ENCODE measurements around the gene HACE1. TPM values are rescaled to one million over a fixed set of nuclear protein-coding genes. Genes with fewer than 3 reads are reported as not detected.

The HACE1 gene
- total RNA-seq, 1 donor from 2014 or later: 18.2 TPM

DNA sequence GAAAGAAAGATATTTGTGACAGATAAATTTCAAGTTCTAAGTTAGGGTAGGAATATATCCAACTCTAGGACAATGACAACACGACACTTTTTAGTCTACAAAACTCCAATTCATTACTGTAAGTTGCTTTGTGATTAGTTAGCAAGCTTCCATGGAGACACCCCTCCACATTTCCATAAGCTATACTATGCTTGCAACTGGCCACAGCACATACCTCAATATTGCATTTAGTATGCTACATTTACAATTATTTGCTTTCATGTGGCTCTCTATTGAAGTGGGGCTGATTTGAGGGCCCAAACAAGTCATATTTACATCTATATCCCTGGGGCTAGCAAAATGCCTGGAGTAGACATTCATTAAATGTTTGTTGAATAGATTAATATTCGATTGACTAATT is 129.3 kb downstream of the HACE1 start:
- Mint-ChIP-seq H3K27ac (ENCODE audit: unreplicated experiment) (no peak overlapping the region), H3K4me1 (ENCODE audit: low read depth) (peaks cover 5% of the 10 kb centered on the region), H3K9me3 (ENCODE audit: low read depth) (peaks cover 4% of the 10 kb centered on the region), H3K27me3 (ENCODE audit: low read depth) (no peaks in the 10 kb centered on the region), H3K36me3 (ENCODE audit: low read depth) (peaks cover 6% of the 10 kb centered on the region), H3K4me3 (ENCODE audit: unreplicated experiment) (no peak overlapping the region)
- no peak for DNase-seq (ENCODE audit: low spot score)
- TF ChIP-seq, protein P1, sequence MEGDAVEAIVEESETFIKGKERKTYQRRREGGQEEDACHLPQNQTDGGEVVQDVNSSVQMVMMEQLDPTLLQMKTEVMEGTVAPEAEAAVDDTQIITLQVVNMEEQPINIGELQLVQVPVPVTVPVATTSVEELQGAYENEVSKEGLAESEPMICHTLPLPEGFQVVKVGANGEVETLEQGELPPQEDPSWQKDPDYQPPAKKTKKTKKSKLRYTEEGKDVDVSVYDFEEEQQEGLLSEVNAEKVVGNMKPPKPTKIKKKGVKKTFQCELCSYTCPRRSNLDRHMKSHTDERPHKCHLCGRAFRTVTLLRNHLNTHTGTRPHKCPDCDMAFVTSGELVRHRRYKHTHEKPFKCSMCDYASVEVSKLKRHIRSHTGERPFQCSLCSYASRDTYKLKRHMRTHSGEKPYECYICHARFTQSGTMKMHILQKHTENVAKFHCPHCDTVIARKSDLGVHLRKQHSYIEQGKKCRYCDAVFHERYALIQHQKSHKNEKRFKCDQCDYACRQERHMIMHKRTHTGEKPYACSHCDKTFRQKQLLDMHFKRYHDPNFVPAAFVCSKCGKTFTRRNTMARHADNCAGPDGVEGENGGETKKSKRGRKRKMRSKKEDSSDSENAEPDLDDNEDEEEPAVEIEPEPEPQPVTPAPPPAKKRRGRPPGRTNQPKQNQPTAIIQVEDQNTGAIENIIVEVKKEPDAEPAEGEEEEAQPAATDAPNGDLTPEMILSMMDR (IDR thresholded peaks at IDR 0.05): no peak

DNA sequence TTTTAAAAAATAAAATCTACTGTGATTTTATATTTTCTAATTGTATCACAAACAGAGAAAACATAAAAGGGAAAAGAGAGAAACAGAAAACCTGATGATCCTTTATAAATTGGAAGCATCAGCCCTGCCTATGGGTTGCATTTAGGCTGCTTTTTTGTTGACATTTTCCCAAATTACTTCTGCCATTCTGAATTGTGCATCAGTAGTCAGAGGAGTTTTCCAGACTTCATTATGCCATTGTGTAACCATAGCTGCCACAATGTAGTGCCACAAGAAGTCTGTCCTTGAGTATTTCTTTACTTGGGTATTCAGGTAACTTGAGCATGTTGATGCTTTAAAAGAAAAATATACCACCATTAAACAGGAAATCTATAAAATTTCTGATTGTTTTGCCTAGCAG is 130.3 kb downstream of the HACE1 start:
- H3K4me3 Mint-ChIP-seq (ENCODE audit: unreplicated experiment): no peak overlapping the region
- H3K36me3 Mint-ChIP-seq (ENCODE audit: low read depth): peaks cover 6% of the 10 kb centered on the region
- TF ChIP-seq, protein P1 (IDR thresholded peaks at IDR 0.05): no peak
- no peak overlapping the region for H3K27ac Mint-ChIP-seq (ENCODE audit: unreplicated experiment)
- no peak for DNase-seq (ENCODE audit: low spot score)
- peaks cover 5% of the 10 kb centered on the region for H3K4me1 Mint-ChIP-seq (ENCODE audit: low read depth)
- H3K9me3 Mint-ChIP-seq (ENCODE audit: low read depth): peaks cover 4% of the 10 kb centered on the region
- no peaks in the 10 kb centered on the region for H3K27me3 Mint-ChIP-seq (ENCODE audit: low read depth)

DNA sequence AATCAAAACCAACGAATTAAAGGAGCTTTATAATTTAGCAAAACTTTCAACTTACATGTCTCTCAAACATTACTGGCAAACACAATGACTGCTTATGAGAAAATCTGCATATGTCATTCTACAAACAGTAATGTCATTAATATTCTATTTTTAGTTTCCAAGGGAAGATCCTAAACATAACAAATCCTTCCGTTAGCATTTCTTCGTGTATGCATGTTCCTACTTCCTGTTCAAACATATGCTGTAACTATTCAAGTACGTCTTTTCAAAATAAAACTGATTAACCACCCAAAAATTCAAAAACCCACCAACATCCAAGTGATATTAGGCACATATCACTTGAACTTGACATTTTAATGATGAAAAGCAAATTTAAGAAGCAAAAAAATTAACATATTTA is 131.3 kb downstream of the HACE1 start:
- H3K4me1 Mint-ChIP-seq (ENCODE audit: low read depth): peaks cover 5% of the 10 kb centered on the region
- no peaks in the 10 kb centered on the region for H3K27me3 Mint-ChIP-seq (ENCODE audit: low read depth)
- TF ChIP-seq, protein P1 (IDR thresholded peaks at IDR 0.05): no peak
- no peak for DNase-seq (ENCODE audit: low spot score)
- no peak overlapping the region for H3K27ac Mint-ChIP-seq (ENCODE audit: unreplicated experiment)
- H3K36me3 Mint-ChIP-seq (ENCODE audit: low read depth): peaks cover 6% of the 10 kb centered on the region
- peaks cover 4% of the 10 kb centered on the region for H3K9me3 Mint-ChIP-seq (ENCODE audit: low read depth)
- no peak overlapping the region for H3K4me3 Mint-ChIP-seq (ENCODE audit: unreplicated experiment)

DNA sequence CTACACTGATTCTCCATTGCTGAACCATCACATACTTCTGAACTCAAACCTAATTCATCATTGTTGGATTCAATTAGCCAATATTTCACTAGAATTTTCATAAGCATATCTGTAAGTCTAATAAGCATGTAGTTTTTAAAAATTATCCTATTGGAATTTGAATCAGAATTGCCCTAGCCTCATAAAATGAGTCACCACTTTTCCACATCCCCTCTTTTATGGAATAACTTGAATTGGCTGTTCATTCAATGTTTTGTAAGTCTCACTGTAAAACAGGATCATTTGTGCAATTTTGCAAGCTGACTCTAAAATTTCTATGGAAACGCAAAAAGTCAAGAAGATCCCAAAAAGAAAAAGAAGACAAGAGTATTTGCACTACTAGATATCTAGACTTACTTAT is 141.0 kb downstream of the HACE1 start:
- TF ChIP-seq, protein P1 (IDR thresholded peaks at IDR 0.05): no peak
- Mint-ChIP-seq H3K4me3 (ENCODE audit: unreplicated experiment) (no peak overlapping the region), H3K27ac (ENCODE audit: unreplicated experiment) (no peak overlapping the region), H3K27me3 (ENCODE audit: low read depth) (no peaks in the 10 kb centered on the region), H3K9me3 (ENCODE audit: low read depth) (peaks cover 3% of the 10 kb centered on the region), H3K36me3 (ENCODE audit: low read depth) (peaks cover 5% of the 10 kb centered on the region), H3K4me1 (ENCODE audit: low read depth) (peaks cover 10% of the 10 kb centered on the region)
- no peak for DNase-seq (ENCODE audit: low spot score)

DNA sequence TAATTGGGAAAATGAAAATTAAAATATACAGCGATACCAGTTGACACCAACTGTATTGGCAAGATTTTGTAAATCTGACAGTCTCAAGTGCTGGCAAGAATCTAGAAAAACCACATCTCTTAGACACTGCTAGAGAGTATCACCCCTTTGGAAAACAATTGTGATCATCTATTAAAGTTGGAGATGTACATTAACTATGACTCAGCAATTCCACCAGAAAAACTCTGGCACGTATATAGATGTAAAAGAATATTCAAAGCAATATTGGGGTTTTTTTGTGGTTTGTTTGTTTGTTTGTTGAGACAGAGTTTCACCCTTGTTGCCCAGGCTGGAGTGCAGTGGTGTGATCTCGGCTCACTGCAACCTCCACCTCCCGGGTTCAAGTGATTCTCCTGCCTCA is 142.9 kb downstream of the HACE1 start:
- no peak for DNase-seq (ENCODE audit: low spot score)
- H3K27me3 Mint-ChIP-seq (ENCODE audit: low read depth): no peaks in the 10 kb centered on the region
- no peak overlapping the region for H3K4me3 Mint-ChIP-seq (ENCODE audit: unreplicated experiment)
- peaks cover 5% of the 10 kb centered on the region for H3K36me3 Mint-ChIP-seq (ENCODE audit: low read depth)
- TF ChIP-seq, protein P1 (IDR thresholded peaks at IDR 0.05): no peak
- peaks cover 2% of the 10 kb centered on the region for H3K4me1 Mint-ChIP-seq (ENCODE audit: low read depth)
- peaks cover 3% of the 10 kb centered on the region for H3K9me3 Mint-ChIP-seq (ENCODE audit: low read depth)
- no peak overlapping the region for H3K27ac Mint-ChIP-seq (ENCODE audit: unreplicated experiment)

All from chondrocyte (in vitro differentiated cells).